ENCODE data around the gene OPN4.

GRCh38 chr10:86690231-86690630 lies 35.9 kb downstream of the OPN4 start:
- TF ChIP-seq CTCF (conservative IDR thresholded peaks at IDR 0.05 in 1 of 2, IDR thresholded peaks at IDR 0.05 in 1 of 2; ENCODE audit: extremely low read depth in 1 of 2, insufficient read depth in 1 of 2, low read depth in 1 of 2, low read length in 2 of 2) (no peak), EZH2 (IDR thresholded peaks at IDR 0.05; ENCODE audit: borderline replicate concordance, low read length) (no peak)
